WTC11 (cell line): ENCODE measurements around the gene PAQR6. TPM values are rescaled to one million over a fixed set of nuclear protein-coding genes. Genes with fewer than 3 reads are reported as not detected.

Experiments used
- ATAC-seq: fragments of 200-7000 bp; cut with Tn5 transposase; 2 replicates; pipeline ENCODE4 v1.10.0; 2021; ENCODE audit warnings: mild to moderate bottlenecking, moderate library complexity
- CTCF ChIA-PET: fragments of 300-600 bp; sonication (Branson Sonifier 250); formaldehyde crosslinking; loops from one replicate; lab custom pipeline; 2021; ENCODE audit warnings: antibody characterized with exemption; lab: Charles Lee
- POLR2A ChIA-PET: fragments of 350-600 bp; sonication (Branson Sonifier 250); formaldehyde crosslinking; loops from one replicate; lab custom pipeline; 2021; ENCODE audit warnings: antibody characterized with exemption; lab: Charles Lee
- DNase-seq: peaks from one replicate; pipeline ENCODE4 v3.0.0; 2021; ENCODE audit warnings: low spot score
- H3K27ac Mint-ChIP-seq: 2 replicates; pipeline ENCODE4 v1.8.0; 2021; ENCODE audit warnings: mixed read lengths
- H3K27me3 Mint-ChIP-seq: 2 replicates; pipeline ENCODE4 v1.8.0; 2021; ENCODE audit warnings: low read depth, mild to moderate bottlenecking, moderate library complexity, mixed read lengths
- H3K36me3 Mint-ChIP-seq: 2 replicates; pipeline ENCODE4 v1.8.0; 2021; ENCODE audit warnings: mixed read lengths
- H3K4me1 Mint-ChIP-seq: 2 replicates; pipeline ENCODE4 v1.8.0; 2022; ENCODE audit warnings: mixed read lengths
- H3K4me3 Mint-ChIP-seq: 2 replicates; pipeline ENCODE4 v1.8.0; 2021; ENCODE audit warnings: mild to moderate bottlenecking, moderate library complexity, mixed read lengths
- H3K9me3 Mint-ChIP-seq: 2 replicates; pipeline ENCODE4 v1.8.0; 2021; ENCODE audit warnings: mixed read lengths
- CREB1 ChIP-seq: sonication (generic); formaldehyde crosslinking; IDR thresholded peaks from 2 replicates; pipeline ENCODE4 v1.8.0; 2023; ENCODE audit warnings: mild to moderate bottlenecking, missing genetic modification reagents
- EMX1 ChIP-seq: fragments of 250-450 bp; sonication (Bioruptor Pico); IDR thresholded peaks from 2 replicates; pipeline ENCODE4 v1.8.0; 2021; ENCODE audit warnings: mild to moderate bottlenecking
- ESRRA ChIP-seq: sonication (generic); formaldehyde crosslinking; IDR thresholded peaks from 2 replicates; pipeline ENCODE4 v1.8.1; 2022; ENCODE audit warnings: mild to moderate bottlenecking, missing genetic modification reagents, borderline replicate concordance
- GRHL2 ChIP-seq: fragments of 250-450 bp; sonication (Bioruptor Pico); IDR thresholded peaks from 2 replicates; pipeline ENCODE4 v1.8.0; 2022; ENCODE audit warnings: mild to moderate bottlenecking, moderate library complexity; ENCODE audit not compliant: insufficient replicate concordance, severe bottlenecking
- HMGA2 ChIP-seq: fragments of 250-450 bp; sonication (Bioruptor Pico); IDR thresholded peaks from 2 replicates; pipeline ENCODE4 v1.4.0; 2021; ENCODE audit warnings: mild to moderate bottlenecking, moderate library complexity
- IRF2 ChIP-seq: sonication (generic); formaldehyde crosslinking; IDR thresholded peaks from 2 replicates; pipeline ENCODE4 v1.8.0; 2022; ENCODE audit warnings: low read depth, missing genetic modification reagents, borderline replicate concordance
- KAT7 ChIP-seq: sonication (generic); formaldehyde crosslinking; IDR thresholded peaks from 2 replicates; pipeline ENCODE4 v1.8.1; 2023; ENCODE audit warnings: missing genetic modification reagents, mild to moderate bottlenecking, borderline replicate concordance
- NFE2L1 ChIP-seq: sonication (generic); formaldehyde crosslinking; IDR thresholded peaks from 2 replicates; pipeline ENCODE4 v1.8.1; 2023; ENCODE audit warnings: missing genetic modification reagents
- NFYB ChIP-seq: sonication (generic); formaldehyde crosslinking; conservative IDR thresholded peaks from 2 replicates; pipeline ENCODE4 v1.8.0; 2022; ENCODE audit warnings: low read depth, missing genetic modification reagents
- RELA ChIP-seq: sonication (generic); formaldehyde crosslinking; IDR thresholded peaks from 2 replicates; pipeline ENCODE4 v1.8.1; 2022; ENCODE audit warnings: missing genetic modification reagents, mild to moderate bottlenecking, borderline replicate concordance
- SMAD3 ChIP-seq: sonication (generic); formaldehyde crosslinking; IDR thresholded peaks from 2 replicates; pipeline ENCODE4 v1.8.0; 2022; ENCODE audit warnings: missing genetic modification reagents, mild to moderate bottlenecking, borderline replicate concordance
- SOX15 ChIP-seq: fragments of 250-450 bp; sonication (Bioruptor Pico); IDR thresholded peaks from 2 replicates; pipeline ENCODE4 v1.9.0; 2021; ENCODE audit warnings: mild to moderate bottlenecking
- ZNF121 ChIP-seq: sonication (generic); formaldehyde crosslinking; IDR thresholded peaks from 2 replicates; pipeline ENCODE4 v1.8.0; 2023; ENCODE audit warnings: missing genetic modification reagents
- ZNF416 ChIP-seq: fragments of 250-450 bp; sonication (Bioruptor Pico); IDR thresholded peaks from 2 replicates; pipeline ENCODE4 v1.9.0; 2021; ENCODE audit warnings: mild to moderate bottlenecking, inconsistent platforms
- ZNF671 ChIP-seq: fragments of 250-450 bp; sonication (Bioruptor Pico); IDR thresholded peaks from 2 replicates; pipeline ENCODE4 v1.8.0; 2021; ENCODE audit warnings: mild to moderate bottlenecking
- total RNA-seq: library from RNA; stranded (reverse); gene quantifications from 3 replicates; pipeline ENCODE4 v1.2.3, GENCODE V29; 2021
- TF ChIP-seq, protein P1 (sequence below): sonication (generic); formaldehyde crosslinking; IDR thresholded peaks from 2 replicates; pipeline ENCODE4 v1.8.1; 2023; ENCODE audit warnings: mild to moderate bottlenecking, moderate library complexity, missing genetic modification reagents
- TF ChIP-seq, protein P2 (sequence below): sonication (generic); formaldehyde crosslinking; IDR thresholded peaks from 2 replicates; pipeline ENCODE4 v1.8.1; 2023; ENCODE audit warnings: mild to moderate bottlenecking, missing genetic modification reagents
- TF ChIP-seq, protein P3 (sequence below): sonication (generic); formaldehyde crosslinking; IDR thresholded peaks from 2 replicates; pipeline ENCODE4 v1.8.0; 2022; ENCODE audit warnings: mild to moderate bottlenecking, missing genetic modification reagents
- TF ChIP-seq, protein P4 (sequence below): fragments of 250-450 bp; sonication (Bioruptor Pico); IDR thresholded peaks from 2 replicates; pipeline ENCODE4 v1.9.0; 2021; ENCODE audit warnings: mild to moderate bottlenecking
- TF ChIP-seq, protein P5 (sequence below): fragments of 250-450 bp; sonication (Bioruptor Pico); conservative IDR thresholded peaks from 2 replicates; pipeline ENCODE4 v1.9.0; 2021; ENCODE audit warnings: mild to moderate bottlenecking
- TF ChIP-seq, protein P6 (sequence below): sonication (generic); formaldehyde crosslinking; IDR thresholded peaks from 2 replicates; pipeline ENCODE4 v1.8.1; 2023; ENCODE audit warnings: mild to moderate bottlenecking, missing genetic modification reagents, borderline replicate concordance

Gene PAQR6
- total RNA-seq, 1 experiment from 2014 or later, result 5.9 TPM

DNA sequence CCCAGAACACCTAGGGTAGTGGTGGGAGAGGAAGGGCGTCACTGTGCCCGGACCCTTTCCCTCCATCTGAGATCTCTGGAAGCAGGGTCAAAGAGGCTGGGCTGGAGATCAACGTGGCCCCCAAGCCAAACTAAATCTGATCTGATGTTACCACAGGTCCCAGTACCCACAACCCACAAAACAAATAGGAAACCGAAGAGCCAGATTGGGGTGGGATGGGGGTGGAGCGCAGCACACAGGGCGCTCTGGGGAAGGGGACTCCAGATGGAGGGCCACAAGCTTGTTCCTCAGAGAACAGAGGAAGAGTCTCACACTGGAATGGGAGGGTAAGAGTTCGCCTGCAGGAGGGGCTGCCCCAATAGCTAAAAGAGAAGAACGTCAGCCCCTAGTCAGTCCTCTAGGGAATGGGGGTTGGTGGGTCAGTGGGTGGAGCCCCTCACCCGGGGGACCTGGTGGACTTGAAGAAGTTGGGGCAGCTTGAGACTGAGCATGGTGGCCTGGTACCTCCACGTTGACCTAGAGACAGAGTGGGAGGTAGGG lies 1.5 kb downstream of the PAQR6 start:
- POLR2A ChIA-PET, result interaction anchor here (1.0 to 1.5 kb wide), 3 partner anchors 13 to 105 kb away, joined by 4 to 7 read pairs (median 5); partner anchors contain the start of gene SMG5
- ATAC-seq, result no peak
- peaks cover 4% of the 10 kb centered on the region for H3K27me3 Mint-ChIP-seq
- DNase-seq, result no peak
- TF ChIP-seq, protein P1, sequence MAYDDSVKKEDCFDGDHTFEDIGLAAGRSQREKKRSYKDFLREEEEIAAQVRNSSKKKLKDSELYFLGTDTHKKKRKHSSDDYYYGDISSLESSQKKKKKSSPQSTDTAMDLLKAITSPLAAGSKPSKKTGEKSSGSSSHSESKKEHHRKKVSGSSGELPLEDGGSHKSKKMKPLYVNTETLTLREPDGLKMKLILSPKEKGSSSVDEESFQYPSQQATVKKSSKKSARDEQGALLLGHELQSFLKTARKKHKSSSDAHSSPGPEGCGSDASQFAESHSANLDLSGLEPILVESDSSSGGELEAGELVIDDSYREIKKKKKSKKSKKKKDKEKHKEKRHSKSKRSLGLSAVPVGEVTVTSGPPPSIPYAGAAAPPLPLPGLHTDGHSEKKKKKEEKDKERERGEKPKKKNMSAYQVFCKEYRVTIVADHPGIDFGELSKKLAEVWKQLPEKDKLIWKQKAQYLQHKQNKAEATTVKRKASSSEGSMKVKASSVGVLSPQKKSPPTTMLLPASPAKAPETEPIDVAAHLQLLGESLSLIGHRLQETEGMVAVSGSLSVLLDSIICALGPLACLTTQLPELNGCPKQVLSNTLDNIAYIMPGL (CRISPR knock-in tag), result no peak
- TF ChIP-seq ZNF416 (CRISPR knock-in tag) (no peak), ESRRA (CRISPR knock-in tag) (no peak), NFE2L1 (no peak), GRHL2 (CRISPR knock-in tag) (no peak), ZNF121 (no peak), RELA (no peak), ZNF671 (CRISPR knock-in tag) (no peak), NFYB (CRISPR knock-in tag) (no peak), CREB1 (CRISPR knock-in tag) (no peak)
- TF ChIP-seq, protein P2, sequence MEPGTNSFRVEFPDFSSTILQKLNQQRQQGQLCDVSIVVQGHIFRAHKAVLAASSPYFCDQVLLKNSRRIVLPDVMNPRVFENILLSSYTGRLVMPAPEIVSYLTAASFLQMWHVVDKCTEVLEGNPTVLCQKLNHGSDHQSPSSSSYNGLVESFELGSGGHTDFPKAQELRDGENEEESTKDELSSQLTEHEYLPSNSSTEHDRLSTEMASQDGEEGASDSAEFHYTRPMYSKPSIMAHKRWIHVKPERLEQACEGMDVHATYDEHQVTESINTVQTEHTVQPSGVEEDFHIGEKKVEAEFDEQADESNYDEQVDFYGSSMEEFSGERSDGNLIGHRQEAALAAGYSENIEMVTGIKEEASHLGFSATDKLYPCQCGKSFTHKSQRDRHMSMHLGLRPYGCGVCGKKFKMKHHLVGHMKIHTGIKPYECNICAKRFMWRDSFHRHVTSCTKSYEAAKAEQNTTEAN, result no peak
- TF ChIP-seq, all 79 proteins: peak for 0
- no peak overlapping the region for H3K27ac Mint-ChIP-seq
- H3K9me3 Mint-ChIP-seq, result no peaks in the 10 kb centered on the region
- peaks cover 17% of the 10 kb centered on the region for H3K36me3 Mint-ChIP-seq
- peak overlapping the region; percentile 57 for H3K4me3 Mint-ChIP-seq
- H3K4me1 Mint-ChIP-seq, result peaks cover 22% of the 10 kb centered on the region
- CTCF ChIA-PET, result interaction anchor here (0.7 to 5.1 kb wide), 15 partner anchors 12 to 199 kb away, joined by 3 to 84 read pairs (median 5); partner anchors contain the start of genes PMF1 and SMG5

DNA sequence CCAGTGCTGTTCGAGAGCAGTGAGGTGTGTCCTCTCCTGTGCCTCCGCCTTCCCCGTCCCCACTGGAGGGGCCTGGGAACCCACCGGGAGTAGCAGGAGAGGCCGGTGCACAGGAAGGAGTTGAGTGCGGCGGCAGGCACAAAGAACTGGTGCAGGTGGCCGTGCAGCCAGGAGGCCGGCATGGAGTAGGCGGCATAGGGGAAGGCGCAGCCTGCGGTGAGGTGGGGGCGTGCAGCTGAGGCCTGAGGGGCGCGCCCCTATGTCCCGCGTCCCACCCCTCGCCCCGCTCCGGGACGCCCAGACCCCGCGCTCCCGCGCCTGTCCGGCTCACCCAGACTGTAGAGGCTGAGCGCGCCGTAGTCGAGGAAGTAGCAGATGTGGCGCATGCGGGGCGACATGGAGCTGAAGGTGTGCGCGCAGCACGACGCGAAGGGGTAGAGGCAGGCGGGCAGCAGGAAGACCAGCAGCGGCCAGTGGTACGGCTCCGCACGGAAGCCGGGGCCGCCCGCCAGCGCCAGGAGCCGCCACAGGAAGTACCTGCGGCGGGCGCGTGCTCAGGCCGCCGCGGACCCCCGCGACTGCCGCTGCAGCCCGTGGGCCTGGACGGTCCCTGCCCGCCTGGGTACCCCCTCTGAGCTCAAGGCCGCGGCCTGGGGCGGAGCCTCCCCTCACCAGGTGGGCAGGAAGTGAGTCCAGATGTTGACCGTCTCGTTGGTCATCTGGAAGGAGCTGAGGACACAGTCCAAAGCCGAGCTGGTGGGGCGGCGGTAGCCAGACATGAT lies 2.2 kb downstream of the PAQR6 start:
- Mint-ChIP-seq H3K9me3 (no peaks in the 10 kb centered on the region), H3K36me3 (peaks cover 11% of the 10 kb centered on the region), H3K4me1 (peaks cover 22% of the 10 kb centered on the region), H3K4me3 (peak overlapping the region; percentile 74), H3K27me3 (peaks cover 4% of the 10 kb centered on the region), H3K27ac (no peak overlapping the region)
- ChIA-PET CTCF (interaction anchor here (0.8 to 5.1 kb wide), 14 partner anchors 12 to 200 kb away, joined by 3 to 84 read pairs (median 7); partner anchors contain the start of genes PMF1 and SMG5), POLR2A (interaction anchor here (0.7 to 1.5 kb wide), 4 partner anchors 12 to 109 kb away, joined by 3 to 7 read pairs (median 4); partner anchors contain the start of gene SMG5)
- peak; percentile 23 for ATAC-seq
- peak; percentile 63 for DNase-seq
- TF ChIP-seq SMAD3, result no peak
- TF ChIP-seq ZNF671 (CRISPR knock-in tag), result no peak; the same call in 1 of the 2 replicates
- TF ChIP-seq, protein P3, sequence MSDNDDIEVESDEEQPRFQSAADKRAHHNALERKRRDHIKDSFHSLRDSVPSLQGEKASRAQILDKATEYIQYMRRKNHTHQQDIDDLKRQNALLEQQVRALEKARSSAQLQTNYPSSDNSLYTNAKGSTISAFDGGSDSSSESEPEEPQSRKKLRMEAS, result peak; percentile 91
- no peak for TF ChIP-seq IRF2 (CRISPR knock-in tag)
- TF ChIP-seq HMGA2 (CRISPR knock-in tag), result no peak
- TF ChIP-seq EMX1 (CRISPR knock-in tag), result peak; percentile 32; the same call in 1 of the 2 replicates
- TF ChIP-seq, protein P4, sequence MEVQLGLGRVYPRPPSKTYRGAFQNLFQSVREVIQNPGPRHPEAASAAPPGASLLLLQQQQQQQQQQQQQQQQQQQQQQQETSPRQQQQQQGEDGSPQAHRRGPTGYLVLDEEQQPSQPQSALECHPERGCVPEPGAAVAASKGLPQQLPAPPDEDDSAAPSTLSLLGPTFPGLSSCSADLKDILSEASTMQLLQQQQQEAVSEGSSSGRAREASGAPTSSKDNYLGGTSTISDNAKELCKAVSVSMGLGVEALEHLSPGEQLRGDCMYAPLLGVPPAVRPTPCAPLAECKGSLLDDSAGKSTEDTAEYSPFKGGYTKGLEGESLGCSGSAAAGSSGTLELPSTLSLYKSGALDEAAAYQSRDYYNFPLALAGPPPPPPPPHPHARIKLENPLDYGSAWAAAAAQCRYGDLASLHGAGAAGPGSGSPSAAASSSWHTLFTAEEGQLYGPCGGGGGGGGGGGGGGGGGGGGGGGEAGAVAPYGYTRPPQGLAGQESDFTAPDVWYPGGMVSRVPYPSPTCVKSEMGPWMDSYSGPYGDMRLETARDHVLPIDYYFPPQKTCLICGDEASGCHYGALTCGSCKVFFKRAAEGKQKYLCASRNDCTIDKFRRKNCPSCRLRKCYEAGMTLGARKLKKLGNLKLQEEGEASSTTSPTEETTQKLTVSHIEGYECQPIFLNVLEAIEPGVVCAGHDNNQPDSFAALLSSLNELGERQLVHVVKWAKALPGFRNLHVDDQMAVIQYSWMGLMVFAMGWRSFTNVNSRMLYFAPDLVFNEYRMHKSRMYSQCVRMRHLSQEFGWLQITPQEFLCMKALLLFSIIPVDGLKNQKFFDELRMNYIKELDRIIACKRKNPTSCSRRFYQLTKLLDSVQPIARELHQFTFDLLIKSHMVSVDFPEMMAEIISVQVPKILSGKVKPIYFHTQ (CRISPR knock-in tag), result no peak
- no peak for TF ChIP-seq KAT7 (CRISPR knock-in tag)
- TF ChIP-seq, protein P5, sequence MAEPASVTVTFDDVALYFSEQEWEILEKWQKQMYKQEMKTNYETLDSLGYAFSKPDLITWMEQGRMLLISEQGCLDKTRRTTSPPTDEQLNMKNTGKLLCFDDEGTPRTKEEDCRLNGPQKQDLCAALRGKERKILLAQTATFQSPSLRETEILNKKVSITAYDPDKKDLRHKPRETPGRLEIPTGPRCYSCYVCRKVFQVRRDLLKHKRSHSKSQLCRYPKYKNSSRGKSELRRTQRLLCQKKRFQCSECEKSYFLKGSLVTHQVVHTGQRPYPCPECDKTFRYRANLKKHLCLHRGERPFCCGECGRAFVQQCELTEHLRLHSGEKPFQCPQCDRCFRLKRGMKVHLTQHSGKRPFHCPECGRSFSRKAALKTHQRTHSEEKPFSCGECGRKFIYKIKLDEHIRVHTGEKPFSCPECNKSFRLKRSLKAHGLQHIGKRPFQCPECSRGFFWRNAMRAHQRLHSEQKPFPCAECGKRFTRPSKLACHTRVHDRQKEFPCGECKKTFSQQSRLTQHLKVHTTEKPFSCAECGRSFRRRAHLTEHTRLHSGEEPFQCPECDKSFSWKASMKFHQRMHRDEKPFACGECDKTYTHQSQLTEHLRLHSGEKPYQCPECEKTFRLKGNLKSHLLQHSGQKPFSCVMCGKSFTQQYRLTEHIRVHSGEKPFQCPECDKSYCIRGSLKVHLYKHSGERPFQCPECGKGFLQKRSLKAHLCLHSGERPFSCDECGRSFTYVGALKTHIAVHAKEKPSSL (CRISPR knock-in tag), result no peak
- no peak for TF ChIP-seq SOX15 (CRISPR knock-in tag)
- TF ChIP-seq, protein P6, sequence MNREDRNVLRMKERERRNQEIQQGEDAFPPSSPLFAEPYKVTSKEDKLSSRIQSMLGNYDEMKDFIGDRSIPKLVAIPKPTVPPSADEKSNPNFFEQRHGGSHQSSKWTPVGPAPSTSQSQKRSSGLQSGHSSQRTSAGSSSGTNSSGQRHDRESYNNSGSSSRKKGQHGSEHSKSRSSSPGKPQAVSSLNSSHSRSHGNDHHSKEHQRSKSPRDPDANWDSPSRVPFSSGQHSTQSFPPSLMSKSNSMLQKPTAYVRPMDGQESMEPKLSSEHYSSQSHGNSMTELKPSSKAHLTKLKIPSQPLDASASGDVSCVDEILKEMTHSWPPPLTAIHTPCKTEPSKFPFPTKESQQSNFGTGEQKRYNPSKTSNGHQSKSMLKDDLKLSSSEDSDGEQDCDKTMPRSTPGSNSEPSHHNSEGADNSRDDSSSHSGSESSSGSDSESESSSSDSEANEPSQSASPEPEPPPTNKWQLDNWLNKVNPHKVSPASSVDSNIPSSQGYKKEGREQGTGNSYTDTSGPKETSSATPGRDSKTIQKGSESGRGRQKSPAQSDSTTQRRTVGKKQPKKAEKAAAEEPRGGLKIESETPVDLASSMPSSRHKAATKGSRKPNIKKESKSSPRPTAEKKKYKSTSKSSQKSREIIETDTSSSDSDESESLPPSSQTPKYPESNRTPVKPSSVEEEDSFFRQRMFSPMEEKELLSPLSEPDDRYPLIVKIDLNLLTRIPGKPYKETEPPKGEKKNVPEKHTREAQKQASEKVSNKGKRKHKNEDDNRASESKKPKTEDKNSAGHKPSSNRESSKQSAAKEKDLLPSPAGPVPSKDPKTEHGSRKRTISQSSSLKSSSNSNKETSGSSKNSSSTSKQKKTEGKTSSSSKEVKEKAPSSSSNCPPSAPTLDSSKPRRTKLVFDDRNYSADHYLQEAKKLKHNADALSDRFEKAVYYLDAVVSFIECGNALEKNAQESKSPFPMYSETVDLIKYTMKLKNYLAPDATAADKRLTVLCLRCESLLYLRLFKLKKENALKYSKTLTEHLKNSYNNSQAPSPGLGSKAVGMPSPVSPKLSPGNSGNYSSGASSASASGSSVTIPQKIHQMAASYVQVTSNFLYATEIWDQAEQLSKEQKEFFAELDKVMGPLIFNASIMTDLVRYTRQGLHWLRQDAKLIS (CRISPR knock-in tag), result no peak
